H9 (cell line): ENCODE data around the gene AQP3. TPM values are rescaled to one million over a fixed set of nuclear protein-coding genes. Genes with fewer than 3 reads are reported as not detected.

ENCODE experiments used
- DNase-seq: peaks from one replicate; pipeline ENCODE4 v3.0.0-alpha.2; 2017
- H2AFZ ChIP-seq: one replicate; pipeline ENCODE4 v1.6.1; 2013; ENCODE audit warnings: mild to moderate bottlenecking, low read length, control low read depth, moderate library complexity
- H2AK5ac ChIP-seq: 2 replicates; pipeline ENCODE4 v1.6.1; 2013; ENCODE audit warnings: low read length, control low read depth, mixed read lengths; ENCODE audit not compliant: insufficient read length
- H2BK120ac ChIP-seq: one replicate; pipeline ENCODE4 v1.6.1; 2013; ENCODE audit warnings: low read depth, mild to moderate bottlenecking, low read length, control low read depth, inconsistent platforms; ENCODE audit not compliant: poor library complexity, severe bottlenecking
- H2BK12ac ChIP-seq: 2 replicates; pipeline ENCODE4 v1.6.1; 2013; ENCODE audit warnings: low read length, control low read depth, mixed read lengths, low read depth; ENCODE audit not compliant: insufficient read length
- H2BK15ac ChIP-seq: 2 replicates; pipeline ENCODE4 v1.6.1; 2013; ENCODE audit warnings: low read depth, low read length, control low read depth
- H2BK20ac ChIP-seq: one replicate; pipeline ENCODE4 v1.6.1; 2013; ENCODE audit warnings: low read depth, mild to moderate bottlenecking, low read length, control low read depth, inconsistent platforms; ENCODE audit not compliant: poor library complexity, severe bottlenecking
- H2BK5ac ChIP-seq: 2 replicates; pipeline ENCODE4 v1.6.1; 2013; ENCODE audit warnings: low read length, control low read depth, mixed read lengths; ENCODE audit not compliant: insufficient read length
- H3K14ac ChIP-seq: 2 replicates; pipeline ENCODE4 v1.6.1; 2013; ENCODE audit warnings: low read length, control low read depth; ENCODE audit not compliant: insufficient read depth
- H3K18ac ChIP-seq: 2 replicates; pipeline ENCODE4 v1.6.1; 2013; ENCODE audit warnings: low read depth, mild to moderate bottlenecking, mixed read lengths, low read length, control low read depth; ENCODE audit not compliant: insufficient read length
- H3K23ac ChIP-seq: 2 replicates; pipeline ENCODE4 v1.6.1; 2013; ENCODE audit warnings: low read length, control low read depth, mixed read lengths, low read depth; ENCODE audit not compliant: insufficient read length
- H3K23me2 ChIP-seq: 2 replicates; pipeline ENCODE4 v1.6.1; 2013; ENCODE audit warnings: low read depth, mild to moderate bottlenecking, mixed read lengths, low read length, control low read depth; ENCODE audit not compliant: insufficient read length, poor library complexity, severe bottlenecking
- H3K27ac ChIP-seq: 2 replicates; pipeline ENCODE4 v1.5.1; 2013; ENCODE audit warnings: low read length, control low read depth, mixed read lengths, low read depth; ENCODE audit not compliant: insufficient read length
- H3K27me3 ChIP-seq: 2 replicates; pipeline ENCODE4 v1.6.1; 2013; ENCODE audit warnings: low read length, control low read depth, inconsistent platforms; ENCODE audit not compliant: insufficient read depth
- H3K4ac ChIP-seq: 2 replicates; pipeline ENCODE4 v1.6.1; 2013; ENCODE audit warnings: low read depth, mild to moderate bottlenecking, control low read depth, inconsistent platforms, low read length, moderate library complexity
- H3K4me1 ChIP-seq: 2 replicates; pipeline ENCODE4 v1.6.1; 2013; ENCODE audit warnings: low read length, control low read depth, inconsistent platforms; ENCODE audit not compliant: insufficient read depth
- H3K4me2 ChIP-seq: 2 replicates; pipeline ENCODE4 v1.6.1; 2013; ENCODE audit warnings: low read length, control low read depth, mixed read lengths; ENCODE audit not compliant: insufficient read length, insufficient read depth
- H3K56ac ChIP-seq: 2 replicates; pipeline ENCODE4 v1.6.1; 2013; ENCODE audit warnings: low read depth, mild to moderate bottlenecking, mixed read lengths, low read length, control low read depth; ENCODE audit not compliant: insufficient read length
- H3K79me1 ChIP-seq: 2 replicates; pipeline ENCODE4 v1.6.1; 2013; ENCODE audit warnings: low read depth, mild to moderate bottlenecking, moderate library complexity, low read length, control low read depth, inconsistent platforms; ENCODE audit not compliant: insufficient read depth, poor library complexity, severe bottlenecking
- H3K79me2 ChIP-seq: 2 replicates; pipeline ENCODE4 v1.6.1; 2013; ENCODE audit warnings: low read length, control low read depth, inconsistent platforms; ENCODE audit not compliant: insufficient read depth
- H3K9ac ChIP-seq: 2 replicates; pipeline ENCODE4 v1.6.1; 2013; ENCODE audit warnings: low read length, control low read depth, mixed read lengths; ENCODE audit not compliant: insufficient read length; ENCODE audit errors: extremely low read depth
- H3K9me3 ChIP-seq: one replicate; pipeline ENCODE4 v1.6.1; 2013; ENCODE audit warnings: low read depth, low read length, inconsistent platforms; ENCODE audit not compliant: control insufficient read depth
- H3T11ph ChIP-seq: one replicate; pipeline ENCODE4 v1.6.1; 2013; ENCODE audit warnings: mild to moderate bottlenecking, low read length, control low read depth, inconsistent platforms
- H4K20me1 ChIP-seq: one replicate; pipeline ENCODE4 v1.6.1; 2013; ENCODE audit not compliant: control insufficient read depth, insufficient read length, insufficient read depth
- H4K5ac ChIP-seq: 2 replicates; pipeline ENCODE4 v1.6.1; 2013; ENCODE audit warnings: low read depth, mild to moderate bottlenecking, mixed read lengths, low read length, control low read depth; ENCODE audit not compliant: insufficient read length
- H4K8ac ChIP-seq: replicated peaks from 2 replicates; pipeline ENCODE4 v1.6.1; 2013; ENCODE audit warnings: low read length, control low read depth, mixed read lengths, low read depth; ENCODE audit not compliant: insufficient read length
- H4K91ac ChIP-seq: 2 replicates; pipeline ENCODE4 v1.6.1; 2013; ENCODE audit warnings: low read depth, mild to moderate bottlenecking, moderate library complexity, mixed read lengths, low read length, control low read depth; ENCODE audit not compliant: insufficient read length
- H3K27ac Mint-ChIP-seq, 3 experiments: 2 replicates in 2 of 3; 3 replicates in 1 of 3; pipeline ENCODE4 v1.8.0; 2020 to 2021; ENCODE audit warnings: mixed read lengths in 3 of 3, mild to moderate bottlenecking in 1 of 3, moderate library complexity in 1 of 3
- H3K27me3 Mint-ChIP-seq: 2 replicates; pipeline ENCODE4 v1.8.0; 2021; ENCODE audit warnings: low read depth, mild to moderate bottlenecking, moderate library complexity, mixed read lengths
- H3K36me3 Mint-ChIP-seq, 3 experiments: 2 replicates in 2 of 3; 3 replicates in 1 of 3; pipeline ENCODE4 v1.8.0; 2020 to 2021; ENCODE audit warnings: low read depth in 3 of 3, mixed read lengths in 3 of 3; ENCODE audit not compliant: insufficient read depth in 1 of 3
- H3K4me1 Mint-ChIP-seq, 2 experiments: 2 replicates each; pipeline ENCODE4 v1.8.0; 2020; ENCODE audit warnings: mixed read lengths in 2 of 2
- H3K4me3 Mint-ChIP-seq, 2 experiments: 2 replicates in 1 of 2; 3 replicates in 1 of 2; pipeline ENCODE4 v1.8.0; 2020 to 2021; ENCODE audit warnings: mild to moderate bottlenecking in 2 of 2, mixed read lengths in 2 of 2, moderate library complexity in 1 of 2
- H3K9me3 Mint-ChIP-seq, 2 experiments: 2 replicates in 1 of 2; 3 replicates in 1 of 2; pipeline ENCODE4 v1.8.0; 2020; ENCODE audit warnings: mild to moderate bottlenecking in 2 of 2, mixed read lengths in 2 of 2, moderate library complexity in 1 of 2
- CTCF ChIP-seq: fragments of 200-600 bp; sonication (generic); conservative IDR thresholded peaks from 3 replicates; pipeline ENCODE4 v1.8.0; 2021; ENCODE audit warnings: antibody characterized with exemption, mild to moderate bottlenecking
- WGBS: extraction: QIAGEN DNeasy Blood & Tissue Kit; methylation state at CpG from one replicate; pipeline ENCODE4 v1.1.7; 2013; ENCODE audit warnings: missing lambda C conversion rate, low lambda C conversion rate, mixed read lengths; ENCODE audit not compliant: insufficient read length; ENCODE audit errors: extremely low coverage; 5-methylcytosine and 5-hydroxymethylcytosine counted together
- total RNA-seq: library from RNA; stranded (reverse); gene quantifications from 2 replicates; pipeline ENCODE4 v1.2.1, GENCODE V29; 2021

Gene AQP3
- total RNA-seq, 1 experiment from 2014 or later, result 1.6 TPM

GRCh38 chr9:33480976-33481375 lies 33.6 kb upstream of the AQP3 start:
- H2BK20ac ChIP-seq, result no peak overlapping the region
- Mint-ChIP-seq H3K27ac (no peak overlapping the region), H3K9me3 (no peaks in the 10 kb centered on the region), H3K4me1 (peaks cover 0 to 5% of the 10 kb centered on the region in 2 experiments; a peak in 1 of 4 replicates), H3K4me3 (no peak overlapping the region), H3K36me3 (no peaks in the 10 kb centered on the region), H3K27me3 (no peaks in the 10 kb centered on the region)
- no peak overlapping the region for H3K9ac ChIP-seq
- no peak overlapping the region for H2BK15ac ChIP-seq
- H3K56ac ChIP-seq, result no peak overlapping the region
- H3K27me3 ChIP-seq, result no peaks in the 10 kb centered on the region
- H3K23ac ChIP-seq, result no peak overlapping the region
- WGBS, result no CpG with 5 or more reads among the region's 6 CpGs
- no peak overlapping the region for H4K5ac ChIP-seq
- no peak overlapping the region for H2AFZ ChIP-seq
- no peak overlapping the region for H3T11ph ChIP-seq
- H2BK12ac ChIP-seq, result no peak overlapping the region
- H4K8ac ChIP-seq, result no peak overlapping the region
- DNase-seq, result no peak
- no peaks in the 10 kb centered on the region for H3K23me2 ChIP-seq
- H2AK5ac ChIP-seq, result no peak overlapping the region
- H3K27ac ChIP-seq, result no peak overlapping the region
- H3K79me2 ChIP-seq, result no peaks in the 10 kb centered on the region
- H3K14ac ChIP-seq, result no peak overlapping the region
- H3K79me1 ChIP-seq, result no peaks in the 10 kb centered on the region
- TF ChIP-seq CTCF, result no peak
- no peak overlapping the region for H3K18ac ChIP-seq
- H3K4me1 ChIP-seq, result no peaks in the 10 kb centered on the region
- no peaks in the 10 kb centered on the region for H3K9me3 ChIP-seq
- H3K4ac ChIP-seq, result no peak overlapping the region
- H2BK120ac ChIP-seq, result no peak overlapping the region
- H3K4me2 ChIP-seq, result no peak overlapping the region
- no peaks in the 10 kb centered on the region for H4K20me1 ChIP-seq
- no peak overlapping the region for H4K91ac ChIP-seq
- no peak overlapping the region for H2BK5ac ChIP-seq
